ENCODE data around the gene SMAGP. TPM values are rescaled to one million over a fixed set of nuclear protein-coding genes. Genes with fewer than 3 reads are reported as not detected.

SMAGP gene
- total and polyA plus RNA-seq, 10 donors, result 8.2 to 18.1 (median 11.6) TPM

DNA sequence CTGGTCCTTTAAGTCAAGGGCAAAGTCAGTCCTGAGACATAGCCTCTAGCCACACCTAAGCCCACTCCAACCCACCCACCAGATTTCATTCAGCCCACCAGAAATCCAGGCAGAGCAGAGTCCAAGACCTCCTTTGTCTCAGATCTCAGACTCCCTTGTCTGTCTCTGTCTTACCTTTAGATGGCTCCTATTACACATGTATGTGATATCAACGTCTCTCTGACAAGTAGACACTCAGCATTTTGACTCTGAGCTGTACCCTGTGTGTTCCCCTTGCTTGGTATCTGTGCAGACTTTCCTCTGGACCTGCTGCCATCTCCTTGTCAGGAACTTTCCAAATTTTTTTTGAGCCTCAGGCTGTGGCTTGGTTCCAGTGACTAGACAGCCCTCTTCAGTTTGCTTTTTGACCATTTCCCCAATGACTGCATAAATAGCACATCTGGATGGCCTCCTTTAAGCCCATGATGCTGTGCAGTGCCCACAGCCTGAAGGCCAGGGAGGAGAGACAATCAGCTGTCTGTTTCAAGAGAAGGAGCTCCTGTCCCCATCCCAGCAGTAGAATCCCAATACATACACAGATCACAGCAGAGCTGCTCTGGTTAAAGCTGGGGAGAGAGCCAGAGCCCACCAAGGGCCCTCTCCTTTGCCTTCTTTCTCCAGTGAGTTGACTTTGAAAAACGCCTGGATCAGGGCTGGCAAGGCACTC lies 59.4 kb downstream of the SMAGP start:
- peaks cover 0 to 4% (median 0%) of the 10 kb centered on the region in 6 donors for H3K4me1 ChIP-seq
- DNase-seq, result no peak
- TF ChIP-seq POLR2A (IDR thresholded peaks at IDR 0.05) (no peak), POLR2AphosphoS5 (IDR thresholded peaks at IDR 0.05) (no peak)
- TF ChIP-seq, protein P1, sequence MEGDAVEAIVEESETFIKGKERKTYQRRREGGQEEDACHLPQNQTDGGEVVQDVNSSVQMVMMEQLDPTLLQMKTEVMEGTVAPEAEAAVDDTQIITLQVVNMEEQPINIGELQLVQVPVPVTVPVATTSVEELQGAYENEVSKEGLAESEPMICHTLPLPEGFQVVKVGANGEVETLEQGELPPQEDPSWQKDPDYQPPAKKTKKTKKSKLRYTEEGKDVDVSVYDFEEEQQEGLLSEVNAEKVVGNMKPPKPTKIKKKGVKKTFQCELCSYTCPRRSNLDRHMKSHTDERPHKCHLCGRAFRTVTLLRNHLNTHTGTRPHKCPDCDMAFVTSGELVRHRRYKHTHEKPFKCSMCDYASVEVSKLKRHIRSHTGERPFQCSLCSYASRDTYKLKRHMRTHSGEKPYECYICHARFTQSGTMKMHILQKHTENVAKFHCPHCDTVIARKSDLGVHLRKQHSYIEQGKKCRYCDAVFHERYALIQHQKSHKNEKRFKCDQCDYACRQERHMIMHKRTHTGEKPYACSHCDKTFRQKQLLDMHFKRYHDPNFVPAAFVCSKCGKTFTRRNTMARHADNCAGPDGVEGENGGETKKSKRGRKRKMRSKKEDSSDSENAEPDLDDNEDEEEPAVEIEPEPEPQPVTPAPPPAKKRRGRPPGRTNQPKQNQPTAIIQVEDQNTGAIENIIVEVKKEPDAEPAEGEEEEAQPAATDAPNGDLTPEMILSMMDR (IDR thresholded peaks at IDR 0.05 in 8 of 11, conservative IDR thresholded peaks at IDR 0.05 in 3 of 11), result no peak
- H3K4me3 ChIP-seq, result no peak overlapping the region
- 67 to 84% (median 77%) methylated on average over 2 of the region's 2 CpGs for whole genome bisulfite sequencing, 5 donors
- H3K9me3 ChIP-seq, result no peaks in the 10 kb centered on the region
- intact Hi-C loops (cut with DNase I; ENCODE audit: low total_unique reads), result no loop called here
- no peaks in the 10 kb centered on the region for H3K27me3 ChIP-seq (replicated peaks in 1 of 7)
- H3K36me3 ChIP-seq, result peaks cover 0 to 27% (median 0%) of the 10 kb centered on the region in 6 donors
- H3K27ac ChIP-seq, result no peak overlapping the region

DNA sequence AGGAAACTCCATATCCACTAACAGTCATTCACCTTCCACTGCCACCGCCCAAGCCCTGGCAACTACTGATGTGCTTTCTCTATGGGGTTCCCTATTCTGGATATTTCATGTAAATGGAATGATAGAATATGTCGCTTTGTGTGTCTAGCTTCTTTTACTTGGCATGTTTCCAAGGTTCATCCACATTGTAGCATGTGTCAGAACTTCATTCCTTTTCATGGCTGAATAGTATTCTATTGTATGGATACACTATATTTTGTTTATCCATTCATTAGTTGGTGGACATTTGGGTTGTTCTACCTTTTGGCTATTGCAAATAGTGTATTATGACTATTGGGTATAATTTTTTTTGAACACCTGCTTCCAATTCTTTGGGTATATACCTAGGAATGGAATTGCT lies 61.0 kb downstream of the SMAGP start:
- H3K27ac ChIP-seq, result no peak overlapping the region
- no peak for DNase-seq
- WGBS, 5 donors, result 93 to 98% (median 96%) methylated on average over 2 of the region's 2 CpGs
- no peaks in the 10 kb centered on the region for H3K27me3 ChIP-seq (replicated peaks in 1 of 7)
- intact Hi-C loops (cut with DNase I; ENCODE audit: low total_unique reads), result no loop called here
- TF ChIP-seq POLR2AphosphoS5 (IDR thresholded peaks at IDR 0.05) (no peak), POLR2A (IDR thresholded peaks at IDR 0.05) (no peak)
- TF ChIP-seq, protein P1 (IDR thresholded peaks at IDR 0.05 in 8 of 11, conservative IDR thresholded peaks at IDR 0.05 in 3 of 11), result no peak
- H3K36me3 ChIP-seq, result peaks cover 0 to 25% (median 0%) of the 10 kb centered on the region in 6 donors
- H3K4me1 ChIP-seq, result no peaks in the 10 kb centered on the region
- H3K4me3 ChIP-seq, result no peak overlapping the region
- H3K9me3 ChIP-seq, result no peaks in the 10 kb centered on the region

DNA sequence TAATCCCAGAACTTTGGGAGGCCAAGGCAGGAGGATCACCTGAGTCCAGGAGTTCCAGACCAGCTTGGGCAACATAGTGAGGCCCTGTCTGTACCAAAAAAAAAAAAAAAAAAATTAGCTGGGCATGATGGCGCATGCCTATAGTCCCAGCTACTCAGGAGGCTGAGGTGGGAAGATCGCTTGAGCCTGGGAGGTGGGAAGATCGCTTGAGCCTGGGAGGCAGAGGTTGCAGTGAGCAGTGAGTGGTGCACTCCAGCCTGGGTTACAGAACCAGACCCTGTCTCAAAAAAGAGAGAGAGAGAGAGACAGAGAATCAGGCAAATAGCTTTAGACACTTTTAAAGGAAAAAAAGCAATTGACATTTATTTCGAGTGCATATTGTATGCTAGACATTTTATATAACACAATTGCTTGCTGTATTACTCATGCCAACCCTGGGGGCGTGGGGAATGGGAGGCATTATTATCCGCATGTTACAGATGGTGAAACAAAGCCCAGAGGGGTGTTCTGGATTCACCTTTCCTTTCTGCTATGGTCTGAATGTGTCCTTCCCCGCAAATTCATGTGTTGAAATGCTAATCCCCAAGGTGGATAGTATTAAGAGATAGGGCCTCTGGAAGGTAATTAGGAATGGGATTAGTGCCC lies 62.1 kb downstream of the SMAGP start:
- Histone ChIP-seq H3K4me3 (no peak overlapping the region), H3K36me3 (peaks cover 0 to 29% (median 0%) of the 10 kb centered on the region in 6 donors), H3K27me3 (replicated peaks in 1 of 7) (no peaks in the 10 kb centered on the region), H3K4me1 (no peaks in the 10 kb centered on the region), H3K27ac (no peak overlapping the region), H3K9me3 (no peaks in the 10 kb centered on the region)
- intact Hi-C loops (cut with DNase I; ENCODE audit: low total_unique reads), result no loop called here
- 86 to 97% (median 91%) methylated on average over 7 of the region's 7 CpGs for WGBS, 5 donors
- TF ChIP-seq POLR2A (IDR thresholded peaks at IDR 0.05) (no peak), POLR2AphosphoS5 (IDR thresholded peaks at IDR 0.05) (no peak)
- TF ChIP-seq, protein P1 (IDR thresholded peaks at IDR 0.05 in 8 of 11, conservative IDR thresholded peaks at IDR 0.05 in 3 of 11), result no peak
- no peak for DNase-seq

DNA sequence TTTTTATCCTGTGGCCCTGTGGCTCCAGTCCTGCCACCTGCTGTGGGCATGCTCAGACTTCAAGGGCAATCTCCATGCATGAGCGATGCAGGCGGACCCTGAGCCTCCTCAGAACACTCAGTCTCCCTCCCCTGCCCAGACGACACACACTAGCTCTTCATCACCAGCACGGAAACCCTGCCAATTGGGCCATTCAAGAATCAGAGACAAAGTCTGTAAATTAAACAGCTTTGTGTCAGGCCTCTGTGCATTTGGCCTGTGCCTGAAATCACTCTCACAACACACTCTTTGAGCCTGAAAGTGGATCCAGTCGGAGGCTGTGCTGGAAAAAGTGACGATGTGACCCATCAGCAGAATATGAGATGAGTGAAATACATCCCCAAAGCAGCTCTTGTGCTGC lies 64.9 kb downstream of the SMAGP start:
- intact Hi-C loops (cut with DNase I; ENCODE audit: low total_unique reads), result no loop called here
- no peak for TF ChIP-seq POLR2A (IDR thresholded peaks at IDR 0.05)
- no peak for TF ChIP-seq POLR2AphosphoS5 (IDR thresholded peaks at IDR 0.05)
- TF ChIP-seq, protein P1 (IDR thresholded peaks at IDR 0.05 in 8 of 11, conservative IDR thresholded peaks at IDR 0.05 in 3 of 11), result no peak

More for the DNA sequence above, 64.9 kb downstream of the SMAGP start:
- H3K27me3 ChIP-seq (replicated peaks in 1 of 7), result no peaks in the 10 kb centered on the region
- no peaks in the 10 kb centered on the region for H3K9me3 ChIP-seq
- H3K4me3 ChIP-seq, result no peak overlapping the region
- no peak for DNase-seq
- peaks cover 0 to 25% (median 0%) of the 10 kb centered on the region in 6 donors for H3K36me3 ChIP-seq
- no peak overlapping the region for H3K27ac ChIP-seq
- 93 to 97% (median 96%) methylated on average over 3 to 6 of the region's 6 CpGs for WGBS, 5 donors
- no peaks in the 10 kb centered on the region for H3K4me1 ChIP-seq

All from spleen (tissue), 11 donors.